Measurements from ENCODE around the gene SIRT3.

GRCh38 chr11:256952-257737 is 21.0 kb upstream of the SIRT3 start:
- TF ChIP-seq POLR2AphosphoS5 (IDR thresholded peaks at IDR 0.05) (no peak), CTCF (IDR thresholded peaks at IDR 0.05) (no peak)
